AG04449 (cell line): Measurements from ENCODE around the gene TNIP1.

Source experiments
- CTCF ChIA-PET: fragments of 350-600 bp; formaldehyde crosslinking; extraction: SDS; loops from one replicate; lab custom pipeline; 2021; ENCODE audit warnings: antibody characterized with exemption; lab: Yijun Ruan, JAX
- POLR2A ChIA-PET: fragments of 400-600, 350-600 bp; formaldehyde crosslinking; extraction: SDS; loops from one replicate; lab custom pipeline; 2020; ENCODE audit warnings: antibody characterized with exemption, inconsistent platforms; lab: Yijun Ruan, JAX
- DNase-seq: peaks from one replicate; pipeline ENCODE4 v3.0.0-alpha.2; 2010; ENCODE audit warnings: low read depth, low spot score
- H3K4me3 ChIP-seq: 2 replicates; pipeline ENCODE4 v1.5.1; 2011; ENCODE audit warnings: low read depth, mild to moderate bottlenecking, control low read depth, low read length
- CTCF ChIP-seq: IDR thresholded peaks from one replicate; pipeline ENCODE4 v1.5.1; 2011; ENCODE audit warnings: mild to moderate bottlenecking, moderate library complexity, low read length, control low read depth, inconsistent platforms; ENCODE audit not compliant: insufficient read depth; ENCODE audit errors: missing control alignments

The TNIP1 gene

GRCh38 chr5:151108566-151108965 lies 27.7 kb upstream of the TNIP1 start:
- POLR2A ChIA-PET, result no interaction called here
- TF ChIP-seq CTCF, result no peak
- CTCF ChIA-PET, result interaction anchor here (5.4 to 24.0 kb wide), 3 partner anchors 7 to 49 kb away, joined by 59 to 1128 read pairs (median 256); no protein-coding TSS in a partner anchor
- no peak for DNase-seq
- H3K4me3 ChIP-seq, result no peak overlapping the region

- H3K4me3 ChIP-seq, result no peak overlapping the region
- CTCF ChIA-PET, result interaction anchor here (0.6 to 24.0 kb wide), 4 partner anchors 8 to 66 kb away, joined by 3 to 1128 read pairs (median 158); no protein-coding TSS in a partner anchor
- POLR2A ChIA-PET, result no interaction called here
- TF ChIP-seq CTCF, result no peak
- no peak for DNase-seq
Observed at GRCh38 chr5:151107738-151108520, 27.1 kb upstream of the TNIP1 start.

GRCh38 chr5:151107084-151107483 lies 26.2 kb upstream of the TNIP1 start:
- no peak for DNase-seq
- ChIA-PET POLR2A (no interaction called here), CTCF (interaction anchor here (0.6 to 24.0 kb wide), 4 partner anchors 9 to 65 kb away, joined by 3 to 1128 read pairs (median 31); partner anchors contain the start of gene TNIP1)
- TF ChIP-seq CTCF, result no peak
- H3K4me3 ChIP-seq, result no peak overlapping the region

GRCh38 chr5:151106509-151106908 lies 25.7 kb upstream of the TNIP1 start:
- no peak for TF ChIP-seq CTCF
- H3K4me3 ChIP-seq, result no peak overlapping the region
- DNase-seq, result no peak
- POLR2A ChIA-PET, result no interaction called here
- CTCF ChIA-PET, result interaction anchor here (1.2 to 24.0 kb wide), 6 partner anchors 9 to 55 kb away, joined by 3 to 1128 read pairs (median 8); partner anchors contain the start of gene TNIP1

GRCh38 chr5:151106043-151106442 lies 25.2 kb upstream of the TNIP1 start:
- H3K4me3 ChIP-seq, result no peak overlapping the region
- CTCF ChIA-PET, result interaction anchor here (1.2 to 24.0 kb wide), 6 partner anchors 9 to 56 kb away, joined by 3 to 1128 read pairs (median 8); partner anchors contain the start of gene TNIP1
- TF ChIP-seq CTCF, result no peak
- POLR2A ChIA-PET, result no interaction called here
- DNase-seq, result no peak

GRCh38 chr5:151105561-151105960 lies 24.7 kb upstream of the TNIP1 start:
- POLR2A ChIA-PET, result no interaction called here
- H3K4me3 ChIP-seq, result no peak overlapping the region
- no peak for DNase-seq
- CTCF ChIA-PET, result interaction anchor here (1.2 to 24.0 kb wide), 5 partner anchors 9 to 56 kb away, joined by 3 to 1128 read pairs (median 12); no protein-coding TSS in a partner anchor
- no peak for TF ChIP-seq CTCF
